ENCODE measurements around the gene SELENON. TPM values are rescaled to one million over a fixed set of nuclear protein-coding genes. Genes with fewer than 3 reads are reported as not detected.

SELENON gene
- total and polyA plus RNA-seq, 10 of the 15 experiments (the other 5 are each of a cell fraction or from before 2014, with no cell fraction given), result 0.07 to 5.1 (median 0.80) TPM

- no peak for TF ChIP-seq SMC3 (IDR thresholded peaks at IDR 0.05; ENCODE audit: borderline replicate concordance, low read length)
Measured at GRCh38 chr1:25800703-25801377, 847 bp downstream of the SELENON start (continued).

GRCh38 chr1:25802915-25803314 is 2.9 kb downstream of the SELENON start:
- H3K4me1 ChIP-seq (ENCODE audit: control insufficient read depth, insufficient read depth, low read length), result peaks cover 33% of the 10 kb centered on the region
- intact Hi-C loops (cut with micrococcal nuclease; ENCODE audit: unreplicated experiment) (loop anchor here (5.0 to 10.0 kb wide), 2 partner anchors 126 to 558 kb away; partner anchors contain the start of gene RSRP1), in situ Hi-C loops (cut with MboI) (loop anchor here (25.0 kb wide), 1 partner anchor 391 kb away; the partner anchor contains the start of gene RHCE)
- ChIA-PET RAD21 (ENCODE audit: unreplicated experiment) (interaction anchor here (1.1 to 2.3 kb wide), 4 partner anchors 17 to 315 kb away, joined by 3 to 6 read pairs (median 4); partner anchors contain the start of gene MTFR1L), POLR2A (interaction anchor here (0.6 to 1.6 kb wide), 4 partner anchors 17 to 259 kb away, joined by 3 to 6 read pairs (median 4); partner anchors contain the start of genes LDLRAP1 and MTFR1L), CTCF (interaction anchor here (0.9 to 8.4 kb wide), 6 partner anchors 8 to 282 kb away, joined by 3 to 63 read pairs (median 8); no protein-coding TSS in a partner anchor), SMC1A (ENCODE audit: uncharacterized antibody, unreplicated experiment) (interaction anchor here (0.8 to 2.2 kb wide), 6 partner anchors 12 to 368 kb away, joined by 3 to 7 read pairs (median 3); no protein-coding TSS in a partner anchor)
- H3K4me2 ChIP-seq (ENCODE audit: control insufficient read depth, insufficient read depth), result peak overlapping the region; percentile 78
- no peaks in the 10 kb centered on the region; the same call in 2 of the 3 replicates for H3K9me3 ChIP-seq (replicated peaks; ENCODE audit: control insufficient read depth, insufficient read depth, low read length)
- no peak overlapping the region for H3K4me3 ChIP-seq
- no peak overlapping the region for H3K27ac ChIP-seq (ENCODE audit: control insufficient read depth, insufficient read depth)
- no peaks in the 10 kb centered on the region for H3K79me2 ChIP-seq (ENCODE audit: control insufficient read depth, insufficient read depth, low read length)
- no peaks in the 10 kb centered on the region for H3K27me3 ChIP-seq (replicated peaks in 1 of 2; ENCODE audit: control insufficient read depth in 2 of 2, insufficient read depth in 2 of 2, low read length in 1 of 2)
- ATAC-seq (peak; percentile 75), FAIRE-seq (peak; percentile 71), DNase-seq (ENCODE audit: low read depth, low spot score) (no peak)
- no peak overlapping the region for H2AFZ ChIP-seq (ENCODE audit: control insufficient read depth, low read depth, low read length)
- no peaks in the 10 kb centered on the region for H3K36me3 ChIP-seq (ENCODE audit: control insufficient read depth in 2 of 2, insufficient read depth in 2 of 2, low read length in 1 of 2)
- H4K20me1 ChIP-seq (ENCODE audit: control insufficient read depth, insufficient read depth), result no peaks in the 10 kb centered on the region
- H3K9ac ChIP-seq (ENCODE audit: control insufficient read depth, insufficient read depth, low read length), result no peak overlapping the region
- WGBS (ENCODE audit: insufficient coverage, insufficient replicate concordance, low lambda C conversion rate, missing lambda C conversion rate), result 9% methylated on average over 6 of the region's 6 CpGs
- no TSS peak for BruUV-seq (replicated peaks)
- TF ChIP-seq PKNOX1 (IDR thresholded peaks at IDR 0.05), result peak; percentile 93
- 0 out of 2 replicates have a peak, but pooled peaks have one; percentile 13 for TF ChIP-seq NBN (IDR thresholded peaks at IDR 0.05)
- TF ChIP-seq USF2 (IDR thresholded peaks at IDR 0.05; ENCODE audit: borderline replicate concordance, low read depth, low read length), result no peak
- no peak for TF ChIP-seq CUX1 (IDR thresholded peaks at IDR 0.05; ENCODE audit: insufficient replicate concordance, low read depth, low read length)
- TF ChIP-seq SUZ12 (IDR thresholded peaks at IDR 0.05; ENCODE audit: unreplicated experiment), result no peak
- TF ChIP-seq CREB1 (IDR thresholded peaks at IDR 0.05; ENCODE audit: low read depth), result no peak
- TF ChIP-seq ESRRA (IDR thresholded peaks at IDR 0.05; ENCODE audit: low read length), result no peak
- no peak for TF ChIP-seq ZBTB4 (CRISPR knock-in tag; IDR thresholded peaks at IDR 0.05)
- no peak for TF ChIP-seq SMAD5 (IDR thresholded peaks at IDR 0.05; ENCODE audit: low read depth)

Data from GM12878 (cell line).